GM23338 (cell line): ENCODE data around the gene PTPRN2. TPM values are rescaled to one million over a fixed set of nuclear protein-coding genes. Genes with fewer than 3 reads are reported as not detected.

Source experiments
- ATAC-seq: fragments of 200-7000 bp; cut with Tn5 transposase; 3 replicates; pipeline ENCODE4 v1.9.1; 2020
- DNase-seq: peaks from one replicate; pipeline ENCODE4 v3.0.0-alpha.2; 2015; ENCODE audit warnings: low spot score
- H2AFZ ChIP-seq: fragments of 200-600 bp; sonication (generic); 2 replicates; pipeline ENCODE4 v1.8.0; 2016; ENCODE audit warnings: antibody characterized with exemption, mild to moderate bottlenecking, moderate library complexity
- H3F3A ChIP-seq: fragments of 200-600 bp; sonication (generic); replicated peaks from 2 replicates; pipeline ENCODE4 v1.8.0; 2017; ENCODE audit warnings: antibody characterized with exemption, mixed run types, low read depth
- H3K27ac ChIP-seq: fragments of 200-600 bp; sonication (generic); 2 replicates; pipeline ENCODE4 v1.6.1; 2016; ENCODE audit warnings: low read depth
- H3K27me3 ChIP-seq: fragments of 200-600 bp; sonication (generic); 2 replicates; pipeline ENCODE4 v1.8.0; 2016; ENCODE audit warnings: mild to moderate bottlenecking, mixed run types, moderate library complexity; ENCODE audit not compliant: insufficient read depth
- H3K36me3 ChIP-seq: fragments of 200-600 bp; sonication (generic); 2 replicates; pipeline ENCODE4 v1.8.0; 2016; ENCODE audit warnings: mild to moderate bottlenecking; ENCODE audit not compliant: insufficient read depth
- H3K4me1 ChIP-seq: fragments of 200-600 bp; sonication (generic); 2 replicates; pipeline ENCODE4 v1.8.0; 2016; ENCODE audit warnings: mild to moderate bottlenecking, moderate library complexity; ENCODE audit not compliant: insufficient read depth
- H3K4me2 ChIP-seq: fragments of 200-600 bp; sonication (generic); 2 replicates; pipeline ENCODE4 v1.7.1; 2017; ENCODE audit warnings: mixed run types
- H3K4me3 ChIP-seq: fragments of 200-600 bp; sonication (generic); 2 replicates; pipeline ENCODE4 v1.6.1; 2016; ENCODE audit warnings: mixed run types
- H3K79me2 ChIP-seq: fragments of 200-600 bp; sonication (generic); replicated peaks from 2 replicates; pipeline ENCODE4 v1.8.0; 2017; ENCODE audit warnings: mild to moderate bottlenecking; ENCODE audit not compliant: insufficient read depth
- H3K9me2 ChIP-seq: fragments of 200-600 bp; sonication (generic); 2 replicates; pipeline ENCODE4 v1.8.0; 2017; ENCODE audit not compliant: insufficient read depth
- H4K20me1 ChIP-seq: fragments of 200-600 bp; sonication (generic); replicated peaks from 2 replicates; pipeline ENCODE4 v1.8.0; 2017; ENCODE audit warnings: mild to moderate bottlenecking; ENCODE audit not compliant: insufficient read depth
- H3K27ac Mint-ChIP-seq: 2 replicates; pipeline ENCODE4 v1.8.0; 2020; ENCODE audit warnings: inconsistent platforms, mild to moderate bottlenecking, moderate library complexity, mixed read lengths
- H3K27me3 Mint-ChIP-seq: 3 replicates; pipeline ENCODE4 v1.8.0; 2022; ENCODE audit warnings: low read depth, mild to moderate bottlenecking, moderate library complexity, mixed read lengths, inconsistent platforms; ENCODE audit not compliant: insufficient read depth, poor library complexity
- H3K36me3 Mint-ChIP-seq: 3 replicates; pipeline ENCODE4 v1.8.0; 2021; ENCODE audit warnings: low read depth, mild to moderate bottlenecking, inconsistent platforms, moderate library complexity, mixed read lengths
- H3K4me1 Mint-ChIP-seq: 3 replicates; pipeline ENCODE4 v1.8.0; 2020; ENCODE audit warnings: mild to moderate bottlenecking, inconsistent platforms, mixed read lengths
- H3K4me3 Mint-ChIP-seq: 3 replicates; pipeline ENCODE4 v1.8.0; 2021; ENCODE audit warnings: moderate library complexity, mild to moderate bottlenecking, inconsistent platforms, mixed read lengths
- H3K9me3 Mint-ChIP-seq: 3 replicates; pipeline ENCODE4 v1.8.0; 2020; ENCODE audit warnings: moderate library complexity, mild to moderate bottlenecking, inconsistent platforms, mixed read lengths
- CREB1 ChIP-seq: fragments of 250-450 bp; sonication (Bioruptor Pico); IDR thresholded peaks from 2 replicates; pipeline ENCODE4 v1.5.0; 2020; ENCODE audit warnings: low read depth, mild to moderate bottlenecking, moderate library complexity
- CTCF ChIP-seq, 2 experiments: fragments of 200-600 bp in 1 of 2; sonication (generic) in 1 of 2; conservative IDR thresholded peaks; 2 replicates each; pipeline versions ENCODE4 v1.5.1 to v1.6.1; 2016 to 2017; ENCODE audit warnings: antibody characterized with exemption in 2 of 2, low read depth in 2 of 2, mild to moderate bottlenecking in 2 of 2, moderate library complexity in 1 of 2
- ETS1 ChIP-seq: IDR thresholded peaks from 2 replicates; pipeline ENCODE4 v1.6.1; 2016; ENCODE audit warnings: antibody characterized with exemption
- EZH2 ChIP-seq: fragments of 200-600 bp; sonication (generic); IDR thresholded peaks from one replicate; pipeline ENCODE4 v1.8.0; 2017; ENCODE audit warnings: antibody characterized with exemption, mild to moderate bottlenecking, low read depth; ENCODE audit not compliant: unreplicated experiment
- EZH2phosphoT487 ChIP-seq: fragments of 200-600 bp; sonication (generic); IDR thresholded peaks from one replicate; pipeline ENCODE4 v1.8.1; 2018; ENCODE audit warnings: antibody characterized with exemption; ENCODE audit not compliant: unreplicated experiment
- JUNB ChIP-seq: IDR thresholded peaks from one replicate; pipeline ENCODE4 v1.6.1; 2016; ENCODE audit warnings: antibody characterized with exemption; ENCODE audit not compliant: unreplicated experiment
- NANOG ChIP-seq: IDR thresholded peaks from 2 replicates; pipeline ENCODE4 v1.6.1; 2016; ENCODE audit warnings: antibody characterized with exemption, borderline replicate concordance
- POLR2AphosphoS5 ChIP-seq: IDR thresholded peaks from 2 replicates; pipeline ENCODE4 v1.6.1; 2016; ENCODE audit warnings: antibody characterized with exemption, low read depth
- REST ChIP-seq: IDR thresholded peaks from one replicate; pipeline ENCODE4 v1.6.1; 2018; ENCODE audit warnings: antibody characterized with exemption; ENCODE audit not compliant: unreplicated experiment
- STAT1 ChIP-seq: IDR thresholded peaks from one replicate; pipeline ENCODE4 v1.6.1; 2016; ENCODE audit warnings: antibody characterized with exemption; ENCODE audit not compliant: unreplicated experiment
- ZNF114 ChIP-seq: fragments of 250-450 bp; sonication (Bioruptor Pico); IDR thresholded peaks from 2 replicates; pipeline ENCODE4 v1.5.0; 2020; ENCODE audit warnings: mild to moderate bottlenecking, moderate library complexity
- ZNF331 ChIP-seq: fragments of 250-450 bp; sonication (Bioruptor Pico); IDR thresholded peaks from 2 replicates; pipeline ENCODE4 v1.5.0; 2020; ENCODE audit warnings: low read depth, mild to moderate bottlenecking, moderate library complexity
- ZNF462 ChIP-seq: fragments of 250-450 bp; sonication (Bioruptor Pico); IDR thresholded peaks from 2 replicates; pipeline ENCODE4 v1.5.0; 2020; ENCODE audit warnings: mild to moderate bottlenecking, moderate library complexity
- polyA plus RNA-seq: library from polyadenylated mRNA; unstranded; fragments of >200 nt; fragmentation: Nextera tagmentation; extraction: Ambion mirVana; gene quantifications from 2 replicates; pipeline ENCODE4 v1.2.1, GENCODE V29; 2016
- total RNA-seq: library from RNA; depleted of rRNA; stranded (reverse); fragments of >200 nt; shearing (Covaris generic); gene quantifications from 2 replicates; pipeline ENCODE4 v1.2.3, GENCODE V29; 2014

PTPRN2 gene
- total and polyA plus RNA-seq, 2 experiments from 2014 or later, result 0.87 to 4.0 TPM

GRCh38 chr7:157996359-157997079, 591.1 kb downstream of the PTPRN2 start:
- H4K20me1 ChIP-seq, result no peaks in the 10 kb centered on the region
- H3K4me3 Mint-ChIP-seq, result no peak overlapping the region
- TF ChIP-seq JUNB (no peak), ZNF462 (CRISPR knock-in tag) (no peak), CTCF (conservative IDR thresholded peaks at IDR 0.05; ENCODE audit: low read depth in 2 of 2) (no peak), ETS1 (no peak), POLR2AphosphoS5 (no peak), REST (no peak), NANOG (no peak), STAT1 (no peak), CREB1 (CRISPR knock-in tag) (no peak), ZNF114 (CRISPR knock-in tag) (no peak), EZH2phosphoT487 (no peak), ZNF331 (CRISPR knock-in tag) (no peak), EZH2 (no peak)
- no peaks in the 10 kb centered on the region for H3K27me3 ChIP-seq
- H3K4me1 Mint-ChIP-seq, result no peaks in the 10 kb centered on the region
- DNase-seq, result no peak
- no peaks in the 10 kb centered on the region for H3K9me2 ChIP-seq
- H3F3A ChIP-seq, result no peaks in the 10 kb centered on the region
- H3K4me2 ChIP-seq, result no peak overlapping the region
- no peak overlapping the region for H3K27ac ChIP-seq
- no peak overlapping the region for H2AFZ ChIP-seq
- H3K36me3 ChIP-seq, result no peaks in the 10 kb centered on the region
- H3K4me3 ChIP-seq, result no peak overlapping the region
- H3K4me1 ChIP-seq, result no peaks in the 10 kb centered on the region
- peaks cover 13% of the 10 kb centered on the region for H3K27me3 Mint-ChIP-seq
- peaks cover 88% of the 10 kb centered on the region for H3K9me3 Mint-ChIP-seq
- peaks cover 40% of the 10 kb centered on the region for H3K36me3 Mint-ChIP-seq
- H3K27ac Mint-ChIP-seq, result no peak overlapping the region
- no peak for ATAC-seq
- no peaks in the 10 kb centered on the region for H3K79me2 ChIP-seq
